HPDE6-E6E7 (cell line): ENCODE data around the gene SORCS2.
"Not testable (repeated sequence)": the region's sequence is repeated elsewhere in the genome, so short reads cannot be mapped to it uniquely, and the experiment has no call there.

Experiments
- DNase-seq: peaks from one replicate; pipeline ENCODE4 v3.0.0; 2011; ENCODE audit warnings: missing footprints; ENCODE audit errors: extremely low spot score

Gene SORCS2

GRCh38 chr4:7584098-7584497 lies 391.8 kb downstream of the SORCS2 start:
- DNase-seq: no peak

- DNase-seq: no peak
Measured at GRCh38 chr4:7584606-7585159, 392.3 kb downstream of the SORCS2 start.

DNA sequence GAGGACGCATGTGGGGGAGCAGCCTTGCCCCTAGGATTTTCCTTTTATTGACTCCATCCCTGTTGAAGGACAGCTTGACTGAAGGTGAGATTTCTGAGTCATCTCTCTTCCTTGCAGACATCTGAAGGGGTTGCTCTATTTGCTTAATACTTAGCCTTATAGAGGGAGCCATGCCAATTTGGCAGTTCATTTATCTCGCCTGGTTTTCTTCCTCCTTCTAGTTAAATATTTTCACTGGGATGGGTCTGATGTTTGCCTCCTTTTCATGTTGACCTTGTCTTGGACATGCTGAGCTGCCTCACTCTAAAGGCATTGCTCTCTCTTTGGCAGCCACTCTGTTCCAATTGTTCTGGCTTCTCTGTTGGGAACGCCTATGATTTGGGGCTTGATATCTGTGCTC lies 393.4 kb downstream of the SORCS2 start:
- DNase-seq: no peak

GRCh38 chr4:7587433-7588405 lies 395.4 kb downstream of the SORCS2 start:
- no peak for DNase-seq

DNA sequence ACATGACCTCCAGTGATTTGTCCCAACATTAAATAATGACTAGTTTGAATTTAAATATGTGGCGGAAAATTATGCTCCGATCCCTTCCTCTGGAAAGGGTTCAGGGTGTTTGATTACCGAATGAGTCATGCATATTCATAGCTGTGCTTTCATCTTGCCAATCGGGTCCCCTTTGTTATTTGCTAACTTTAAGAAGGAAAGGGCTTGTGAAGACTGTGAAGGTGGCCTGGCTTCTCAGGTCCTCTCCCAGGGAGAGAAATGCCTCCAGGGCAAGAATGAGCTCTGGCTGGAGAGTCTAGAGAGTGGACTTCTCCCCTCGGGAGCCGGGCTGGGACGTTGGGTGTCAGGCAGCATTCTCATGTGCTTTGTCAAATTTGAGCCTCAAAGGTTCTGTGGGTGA lies 397.9 kb downstream of the SORCS2 start:
- DNase-seq: no peak

- no peak for DNase-seq
Measured at GRCh38 chr4:7590899-7591298, 398.6 kb downstream of the SORCS2 start.

GRCh38 chr4:7591409-7592053 lies 399.2 kb downstream of the SORCS2 start:
- no peak for DNase-seq

DNA sequence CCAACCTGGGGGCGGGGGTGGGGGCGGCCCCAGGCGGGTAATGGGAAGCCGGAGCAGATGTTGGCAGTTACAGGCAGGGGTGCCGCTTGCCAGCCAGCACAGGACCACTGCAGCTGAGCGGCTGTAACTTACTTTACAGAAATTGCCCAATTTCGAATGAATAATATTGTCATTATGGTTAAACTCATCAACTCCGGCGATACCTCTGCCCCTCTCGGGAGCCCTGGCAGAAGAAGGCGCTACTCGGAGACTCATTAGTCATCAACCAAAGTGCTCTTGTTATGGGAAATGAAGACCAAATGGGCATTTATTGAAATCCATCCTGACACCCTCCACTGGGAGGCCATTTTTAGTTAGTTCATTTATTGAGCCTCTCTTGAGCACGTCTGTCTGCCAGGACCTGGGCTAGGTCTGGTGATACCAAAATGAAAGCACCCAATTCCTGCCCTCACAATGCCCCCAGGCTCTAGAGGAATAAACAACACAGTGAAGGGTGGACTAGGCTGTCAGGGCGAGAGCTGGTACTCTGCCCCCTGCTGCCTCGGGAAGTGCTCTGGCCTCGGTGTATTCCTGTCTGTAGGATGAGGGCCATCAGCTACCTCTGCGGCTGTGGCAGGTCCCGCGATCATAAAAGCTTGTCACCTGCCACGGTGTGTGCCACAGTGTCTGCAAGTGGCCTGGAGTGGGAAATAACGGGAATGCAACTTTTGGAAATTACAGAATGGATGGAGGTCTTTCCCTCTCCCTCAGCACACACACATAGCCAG lies 401.5 kb downstream of the SORCS2 start:
- DNase-seq: no peak

DNA sequence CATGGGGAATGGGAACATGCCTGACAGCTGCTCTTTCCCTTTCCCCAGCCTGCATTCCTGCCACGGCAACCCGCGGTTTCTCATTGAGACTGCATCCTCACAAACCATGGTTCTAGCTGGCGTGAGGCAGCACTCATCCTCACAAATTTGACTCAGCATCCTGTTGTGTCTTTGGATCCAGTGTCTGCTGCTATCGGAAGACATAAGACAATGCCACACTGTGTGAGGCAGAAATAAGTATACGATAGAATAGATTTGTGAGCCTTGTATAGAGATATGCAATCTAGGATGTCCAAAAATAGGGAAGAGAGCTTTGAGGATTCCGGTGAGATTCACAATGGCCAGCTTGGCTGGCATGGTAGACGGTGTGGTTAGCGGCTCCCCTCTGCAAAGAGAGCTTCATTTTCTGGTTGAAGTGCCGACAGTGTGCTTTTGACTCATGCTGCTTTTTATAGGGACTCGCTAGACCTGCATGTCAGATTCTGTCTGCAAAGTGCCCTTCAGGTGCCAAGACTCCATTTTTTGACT lies 403.7 kb downstream of the SORCS2 start:
- DNase-seq: no peak

DNA sequence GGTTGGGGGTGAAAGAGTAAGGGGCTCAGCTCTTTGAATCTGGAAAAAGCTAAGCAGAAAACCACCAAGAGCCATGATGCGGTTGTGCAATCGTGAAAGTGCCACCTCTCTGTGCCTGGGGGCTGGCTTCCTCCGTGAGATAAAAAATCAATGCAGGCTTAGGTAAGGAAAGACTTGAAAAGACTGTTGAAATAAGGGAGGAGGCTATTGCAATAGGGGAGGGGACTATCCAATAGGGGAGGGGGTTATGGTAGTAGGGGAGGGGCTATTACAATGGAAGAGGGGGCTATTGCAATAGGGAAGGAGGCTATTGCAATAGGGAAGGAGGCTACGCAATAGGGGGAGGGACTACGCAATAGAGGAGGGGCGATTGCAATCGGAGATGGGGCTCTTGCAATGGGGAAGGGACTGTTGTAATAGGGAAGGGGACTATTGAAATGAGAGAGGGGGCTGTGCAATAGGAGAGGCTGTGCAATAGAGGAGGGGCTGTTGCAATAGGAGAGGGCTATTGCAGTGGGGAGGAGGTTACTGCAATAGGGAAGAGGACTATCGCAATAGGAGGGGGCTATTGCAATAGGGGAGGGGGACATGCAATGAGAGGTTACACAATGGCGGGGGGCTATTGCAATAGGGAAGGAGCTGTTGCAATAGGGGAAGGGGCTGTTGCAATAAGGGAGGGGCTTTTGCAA lies 404.7 kb downstream of the SORCS2 start:
- DNase-seq: no peak

- no peak for DNase-seq
Measured at GRCh38 chr4:7598939-7599790, 406.8 kb downstream of the SORCS2 start.

GRCh38 chr4:7600247-7600646 lies 407.9 kb downstream of the SORCS2 start:
- no peak for DNase-seq

DNA sequence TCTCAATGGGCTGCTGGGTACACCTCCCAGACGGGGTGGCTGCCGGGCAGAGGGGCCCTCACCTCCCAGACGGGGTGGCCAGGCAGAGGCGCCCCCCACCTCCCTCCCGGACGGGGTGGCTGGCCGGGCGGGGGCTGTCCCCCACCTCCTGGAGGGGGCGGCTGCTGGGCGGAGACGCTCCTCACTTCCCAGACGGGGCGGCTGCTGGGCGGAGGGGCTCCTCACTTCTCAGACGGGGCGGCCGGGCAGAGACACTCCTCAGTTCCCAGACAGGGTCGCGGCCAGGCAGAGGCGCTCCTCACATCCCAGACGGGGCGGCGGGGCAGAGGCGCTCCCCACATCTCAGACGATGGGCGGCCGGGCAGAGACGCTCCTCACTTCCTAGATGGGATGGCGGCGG lies 409.8 kb downstream of the SORCS2 start:
- DNase-seq: not testable (repeated sequence)

GRCh38 chr4:7607156-7607910 lies 415.0 kb downstream of the SORCS2 start:
- no peak for DNase-seq

DNA sequence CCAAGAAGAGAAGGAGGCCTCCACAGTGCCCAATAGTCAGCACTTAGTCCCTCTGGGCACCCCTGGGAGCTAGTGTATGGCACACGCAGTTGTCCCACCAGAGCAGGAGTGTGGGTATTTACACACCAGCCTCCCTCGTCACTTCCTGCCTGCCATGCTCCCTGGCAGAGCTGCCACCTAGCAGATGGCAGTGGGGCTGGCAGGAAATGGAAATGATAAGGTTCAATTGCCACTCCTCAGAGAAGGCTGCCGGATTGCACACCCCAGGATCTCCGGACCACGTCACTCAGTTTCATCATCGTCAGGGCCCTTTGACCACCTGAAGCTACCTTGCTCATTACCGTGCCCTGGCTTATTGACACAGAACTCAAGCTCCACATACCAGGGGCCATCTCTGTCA lies 415.7 kb downstream of the SORCS2 start:
- no peak for DNase-seq

DNA sequence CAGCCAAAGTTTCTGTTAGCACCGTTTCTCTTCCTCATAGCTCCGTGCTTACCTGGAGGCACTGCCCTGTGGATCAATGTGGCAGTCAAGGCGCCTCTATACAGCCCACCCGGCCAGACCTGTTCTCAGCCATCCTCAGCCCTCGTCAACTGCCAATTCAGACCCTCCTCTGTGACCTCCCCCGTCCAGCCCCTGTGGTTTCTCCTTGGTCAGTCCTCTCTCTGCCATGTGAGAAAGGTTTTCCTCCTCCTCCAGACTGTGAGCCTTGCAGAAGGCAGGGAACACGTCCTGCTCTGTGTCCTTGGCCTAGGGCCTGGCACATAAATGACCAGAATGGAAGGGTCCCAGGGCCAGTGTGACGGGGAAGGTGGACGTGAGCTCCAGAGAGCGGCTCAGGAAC lies 417.0 kb downstream of the SORCS2 start:
- DNase-seq: no peak

- no peak for DNase-seq
Measured at GRCh38 chr4:7610022-7610670, 417.8 kb downstream of the SORCS2 start.

GRCh38 chr4:7610841-7611240 lies 418.5 kb downstream of the SORCS2 start:
- no peak for DNase-seq

GRCh38 chr4:7612311-7612897 lies 420.1 kb downstream of the SORCS2 start:
- no peak for DNase-seq
